BE2C (cell line): ENCODE measurements around the gene YEATS2.
"Not testable (repeated sequence)": the region's sequence is repeated elsewhere in the genome, so short reads cannot be mapped to it uniquely, and the experiment has no call there.

Experiments
- DNase-seq: peaks from one replicate; pipeline ENCODE4 v3.0.0-alpha.2; 2020
- H3K27me3 ChIP-seq: fragments of 250-450 bp; sonication (Bioruptor Pico); 2 replicates; pipeline ENCODE4 v1.5.1; 2020; ENCODE audit warnings: mild to moderate bottlenecking
- H3K36me3 ChIP-seq: fragments of 250-450 bp; sonication (Bioruptor Pico); 2 replicates; pipeline ENCODE4 v1.5.1; 2020; ENCODE audit warnings: mild to moderate bottlenecking
- H3K4me1 ChIP-seq: fragments of 250-450 bp; sonication (Bioruptor Pico); 2 replicates; pipeline ENCODE4 v1.5.1; 2020
- H3K4me3 ChIP-seq: 2 replicates; pipeline ENCODE4 v1.5.1; 2011; ENCODE audit warnings: low read depth, low read length
- H3K9me3 ChIP-seq: fragments of 250-450 bp; sonication (Bioruptor Pico); 2 replicates; pipeline ENCODE4 v1.5.1; 2020
- TF ChIP-seq, protein P1 (sequence below): IDR thresholded peaks from 2 replicates; pipeline ENCODE4 v1.5.1; 2012; ENCODE audit warnings: mild to moderate bottlenecking, low read depth, low read length

The YEATS2 gene

DNA sequence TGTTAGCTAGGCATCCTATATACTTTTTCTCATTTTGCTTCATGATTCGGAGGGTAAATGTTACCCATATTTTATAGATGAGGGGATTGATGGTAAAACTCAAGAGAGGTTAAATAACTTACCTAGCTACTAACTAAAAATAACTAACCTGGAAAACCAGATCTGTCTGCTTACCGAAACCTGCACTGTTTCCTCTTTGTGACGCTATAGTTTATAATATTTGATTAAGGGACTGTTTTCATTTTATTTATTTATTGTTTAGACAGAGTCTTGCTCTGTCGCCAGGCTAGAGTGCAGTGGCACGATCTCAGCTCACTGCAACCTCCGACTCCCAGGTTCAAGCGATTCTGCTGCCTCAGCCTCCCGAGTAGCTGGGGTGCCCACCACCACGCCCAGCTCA, 71.9 kb downstream of the YEATS2 start:
- no peak for DNase-seq
- H3K4me1 ChIP-seq: no peaks in the 10 kb centered on the region; the same call in 1 of the 2 replicates
- H3K4me3 ChIP-seq: no peak overlapping the region
- H3K36me3 ChIP-seq: peaks cover 67% of the 10 kb centered on the region
- TF ChIP-seq, protein P1, sequence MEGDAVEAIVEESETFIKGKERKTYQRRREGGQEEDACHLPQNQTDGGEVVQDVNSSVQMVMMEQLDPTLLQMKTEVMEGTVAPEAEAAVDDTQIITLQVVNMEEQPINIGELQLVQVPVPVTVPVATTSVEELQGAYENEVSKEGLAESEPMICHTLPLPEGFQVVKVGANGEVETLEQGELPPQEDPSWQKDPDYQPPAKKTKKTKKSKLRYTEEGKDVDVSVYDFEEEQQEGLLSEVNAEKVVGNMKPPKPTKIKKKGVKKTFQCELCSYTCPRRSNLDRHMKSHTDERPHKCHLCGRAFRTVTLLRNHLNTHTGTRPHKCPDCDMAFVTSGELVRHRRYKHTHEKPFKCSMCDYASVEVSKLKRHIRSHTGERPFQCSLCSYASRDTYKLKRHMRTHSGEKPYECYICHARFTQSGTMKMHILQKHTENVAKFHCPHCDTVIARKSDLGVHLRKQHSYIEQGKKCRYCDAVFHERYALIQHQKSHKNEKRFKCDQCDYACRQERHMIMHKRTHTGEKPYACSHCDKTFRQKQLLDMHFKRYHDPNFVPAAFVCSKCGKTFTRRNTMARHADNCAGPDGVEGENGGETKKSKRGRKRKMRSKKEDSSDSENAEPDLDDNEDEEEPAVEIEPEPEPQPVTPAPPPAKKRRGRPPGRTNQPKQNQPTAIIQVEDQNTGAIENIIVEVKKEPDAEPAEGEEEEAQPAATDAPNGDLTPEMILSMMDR: no peak
- no peaks in the 10 kb centered on the region for H3K27me3 ChIP-seq
- no peaks in the 10 kb centered on the region for H3K9me3 ChIP-seq

DNA sequence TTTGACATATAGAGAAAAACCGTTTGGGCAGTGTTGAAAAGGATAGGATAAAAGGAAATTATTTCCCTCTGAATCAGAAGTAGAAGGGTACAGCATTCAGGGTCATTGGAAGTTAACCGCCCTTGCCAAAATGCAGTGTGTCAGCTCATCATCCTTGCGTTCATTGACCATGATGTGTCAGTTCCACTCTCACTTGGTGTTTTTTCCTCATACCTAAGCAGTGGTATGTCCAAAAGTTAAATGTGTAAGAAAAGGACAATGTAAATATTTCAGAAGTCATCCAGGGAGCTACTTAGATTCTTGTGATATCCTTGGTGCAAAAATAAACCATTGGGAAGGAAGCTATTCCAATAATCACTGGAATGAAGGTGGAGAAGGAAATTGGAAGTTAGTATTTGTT, 77.0 kb downstream of the YEATS2 start:
- H3K4me3 ChIP-seq: no peak overlapping the region
- peaks cover 85% of the 10 kb centered on the region for H3K36me3 ChIP-seq
- H3K4me1 ChIP-seq: no peaks in the 10 kb centered on the region
- no peaks in the 10 kb centered on the region for H3K9me3 ChIP-seq
- no peaks in the 10 kb centered on the region for H3K27me3 ChIP-seq
- TF ChIP-seq, protein P1: no peak
- DNase-seq: no peak

DNA sequence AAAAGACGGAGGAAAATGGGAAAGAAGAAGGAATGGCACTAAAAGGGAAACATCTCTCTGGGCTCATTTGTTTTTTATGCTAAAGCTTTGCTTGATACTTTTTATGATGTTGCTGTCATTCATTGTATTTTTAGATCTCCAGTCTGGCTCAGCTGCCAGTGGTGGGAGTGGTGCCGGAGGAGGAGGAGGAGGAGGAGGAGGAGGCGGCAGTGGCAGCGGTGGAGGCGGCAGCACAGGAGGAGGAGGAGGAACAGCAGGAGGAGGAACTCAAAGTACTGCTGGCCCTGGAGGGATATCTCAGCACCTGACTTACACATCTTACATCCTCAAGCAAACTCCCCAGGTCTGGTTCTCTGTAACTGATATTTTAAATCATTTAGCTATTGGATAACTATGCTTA, 78.2 kb downstream of the YEATS2 start:
- Histone ChIP-seq H3K9me3 (no peaks in the 10 kb centered on the region), H3K36me3 (peaks cover 90% of the 10 kb centered on the region), H3K27me3 (no peaks in the 10 kb centered on the region), H3K4me1 (no peaks in the 10 kb centered on the region), H3K4me3 (no peak overlapping the region)
- TF ChIP-seq, protein P1: no peak
- no peak for DNase-seq

DNA sequence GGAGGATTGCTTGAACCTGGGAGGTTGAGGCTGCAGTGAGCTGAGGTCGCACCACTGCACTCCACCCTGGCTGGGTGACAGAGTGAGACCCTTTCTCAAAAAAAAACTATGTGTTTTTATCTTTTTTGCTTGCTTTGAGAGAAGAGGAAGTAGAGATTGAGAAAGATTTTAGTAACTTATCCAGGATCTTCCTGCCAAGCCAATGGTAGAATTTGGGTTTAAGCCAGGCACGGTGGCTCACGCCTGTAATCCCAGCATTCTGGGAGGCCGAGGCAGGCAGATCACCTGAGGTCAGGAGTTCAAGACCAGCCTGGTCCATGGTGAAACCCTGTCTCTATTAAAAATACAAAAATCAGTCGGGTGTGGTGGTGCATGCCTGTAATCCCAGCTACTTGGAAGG, 78.9 kb downstream of the YEATS2 start:
- not testable (repeated sequence) for H3K27me3 ChIP-seq, DNase-seq, H3K4me1 ChIP-seq, H3K4me3 ChIP-seq, H3K9me3 ChIP-seq
- peaks cover 92% of the 10 kb centered on the region for H3K36me3 ChIP-seq

DNA sequence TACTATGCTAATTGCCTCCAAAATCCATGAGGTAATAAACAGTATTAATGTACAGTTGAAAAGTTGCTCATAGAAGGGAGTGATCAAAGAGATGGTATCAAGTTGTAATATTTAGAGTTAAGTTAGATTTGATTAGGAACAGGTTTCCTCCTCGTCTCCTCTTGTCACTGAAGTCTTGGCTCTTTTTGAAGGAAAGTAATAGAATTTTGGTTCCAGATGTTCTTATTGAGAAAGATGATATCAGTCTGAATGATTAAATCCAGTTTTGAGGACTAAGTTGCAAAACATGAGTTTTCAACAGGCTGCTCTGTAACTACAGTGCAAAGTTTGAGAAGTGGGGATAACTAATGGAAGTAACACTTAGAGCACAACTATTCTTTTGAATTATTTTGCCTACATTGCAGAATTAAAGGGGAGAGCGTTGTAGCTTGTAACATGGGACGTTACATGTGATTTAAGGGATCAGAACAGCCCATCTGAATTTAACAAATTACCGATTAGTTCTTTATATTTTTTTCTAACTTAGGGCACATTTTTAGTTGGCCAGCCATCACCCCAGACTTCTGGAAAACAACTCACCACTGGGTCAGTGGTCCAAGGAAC, 79.5 kb downstream of the YEATS2 start:
- Histone ChIP-seq H3K36me3 (peaks cover 94% of the 10 kb centered on the region), H3K9me3 (no peaks in the 10 kb centered on the region), H3K4me3 (no peak overlapping the region), H3K4me1 (no peaks in the 10 kb centered on the region), H3K27me3 (no peaks in the 10 kb centered on the region)
- DNase-seq: no peak
- TF ChIP-seq, protein P1: no peak

DNA sequence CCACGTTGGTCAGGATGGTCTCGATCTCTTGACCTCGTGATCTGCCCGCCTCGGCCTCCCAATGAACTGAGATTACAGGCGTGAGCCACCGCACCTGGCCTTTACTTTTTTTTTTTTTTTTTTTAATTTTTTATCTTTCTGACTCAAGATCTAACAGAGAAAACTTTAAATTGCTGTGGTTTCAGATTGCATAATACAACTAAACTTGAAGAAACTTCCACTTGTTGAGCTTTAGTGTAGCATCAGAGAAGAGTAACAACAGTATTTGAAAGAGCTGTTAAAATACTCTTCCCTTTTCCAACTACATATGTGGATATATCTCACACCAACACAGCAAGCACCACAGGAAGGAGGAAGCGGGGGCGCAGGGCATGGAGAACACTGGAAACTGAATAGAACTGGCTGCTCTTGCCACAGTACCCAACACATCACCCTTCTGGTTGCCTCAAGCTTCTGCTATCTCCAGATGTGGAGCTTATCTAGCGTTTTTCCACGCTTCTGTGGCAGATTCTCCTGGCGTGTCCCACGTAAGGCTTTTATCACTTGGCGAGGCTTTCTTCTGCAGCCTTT, 82.4 kb downstream of the YEATS2 start:
- no peaks in the 10 kb centered on the region for H3K27me3 ChIP-seq
- H3K4me3 ChIP-seq: no peak overlapping the region
- TF ChIP-seq, protein P1: no peak
- H3K36me3 ChIP-seq: peaks cover 94% of the 10 kb centered on the region
- H3K4me1 ChIP-seq: no peaks in the 10 kb centered on the region
- H3K9me3 ChIP-seq: no peaks in the 10 kb centered on the region
- no peak for DNase-seq

DNA sequence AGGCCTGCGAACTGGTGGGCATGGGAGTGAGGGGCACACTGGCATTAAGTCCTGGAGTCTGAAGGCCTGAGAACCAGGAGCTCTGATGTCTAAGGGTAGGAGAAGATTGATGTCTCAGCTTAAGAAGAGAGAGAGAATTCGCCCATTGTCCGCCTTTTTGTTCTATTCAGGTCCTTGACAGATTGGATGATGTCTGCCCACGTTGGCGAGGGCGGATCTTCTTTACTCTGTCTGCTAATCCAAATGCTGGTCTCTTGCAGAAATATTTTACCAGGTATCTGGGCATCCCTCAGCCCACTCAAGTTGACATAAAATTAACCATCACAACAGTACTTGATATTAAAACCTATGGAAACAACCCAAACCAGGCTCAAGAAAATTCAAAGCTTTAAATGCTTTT, 83.6 kb downstream of the YEATS2 start:
- TF ChIP-seq, protein P1: no peak
- Histone ChIP-seq H3K9me3 (no peaks in the 10 kb centered on the region), H3K36me3 (peaks cover 93% of the 10 kb centered on the region), H3K4me3 (no peak overlapping the region), H3K27me3 (no peaks in the 10 kb centered on the region), H3K4me1 (no peaks in the 10 kb centered on the region)
- DNase-seq: no peak
